Measurements from ENCODE around the gene RADIL.

The RADIL gene

GRCh38 chr7:4785371-4785770, 98.1 kb downstream of the RADIL start:
- no peak overlapping the region for H3K4me3 ChIP-seq (ENCODE audit: low read depth, low read length)
- DNase-seq (ENCODE audit: low read depth) = no peak
- TF ChIP-seq CTCF (IDR thresholded peaks at IDR 0.05; ENCODE audit: low read depth, low read length, missing control alignments) = no peak

GRCh38 chr7:4784799-4785198, 98.7 kb downstream of the RADIL start:
- no peak overlapping the region for H3K4me3 ChIP-seq (ENCODE audit: low read depth, low read length)
- DNase-seq (ENCODE audit: low read depth) = no peak
- no peak for TF ChIP-seq CTCF (IDR thresholded peaks at IDR 0.05; ENCODE audit: low read depth, low read length, missing control alignments)

- no peak for DNase-seq (ENCODE audit: low read depth)
- no peak for TF ChIP-seq CTCF (IDR thresholded peaks at IDR 0.05; ENCODE audit: low read depth, low read length, missing control alignments)
- no peak overlapping the region for H3K4me3 ChIP-seq (ENCODE audit: low read depth, low read length)
These were observed 99.7 kb downstream of the RADIL start for GRCh38 chr7:4783762-4784351.

- H3K4me3 ChIP-seq (ENCODE audit: low read depth, low read length) = no peak overlapping the region
- TF ChIP-seq CTCF (IDR thresholded peaks at IDR 0.05; ENCODE audit: low read depth, low read length, missing control alignments) = no peak
- no peak for DNase-seq (ENCODE audit: low read depth)
These were observed 100.2 kb downstream of the RADIL start for GRCh38 chr7:4783292-4783652.

- no peak overlapping the region for H3K4me3 ChIP-seq (ENCODE audit: low read depth, low read length)
- DNase-seq (ENCODE audit: low read depth) = no peak
- TF ChIP-seq CTCF (IDR thresholded peaks at IDR 0.05; ENCODE audit: low read depth, low read length, missing control alignments) = no peak
These were observed 100.9 kb downstream of the RADIL start for GRCh38 chr7:4782333-4783291.

GRCh38 chr7:4781366-4782069, 102.0 kb downstream of the RADIL start:
- no peak for TF ChIP-seq CTCF (IDR thresholded peaks at IDR 0.05; ENCODE audit: low read depth, low read length, missing control alignments)
- no peak for DNase-seq (ENCODE audit: low read depth)
- H3K4me3 ChIP-seq (ENCODE audit: low read depth, low read length) = no peak overlapping the region

All from GM12864 (cell line).